GM23338 (cell line): Measurements from ENCODE around the gene ALG1L2. TPM values are rescaled to one million over a fixed set of nuclear protein-coding genes. Genes with fewer than 3 reads are reported as not detected.
"Not testable (repeated sequence)": the region's sequence is repeated elsewhere in the genome, so short reads cannot be mapped to it uniquely, and the experiment has no call there.

Source experiments
- ATAC-seq: fragments of 200-7000 bp; cut with Tn5 transposase; 3 replicates; pipeline ENCODE4 v1.9.1; 2020
- DNase-seq: peaks from one replicate; pipeline ENCODE4 v3.0.0-alpha.2; 2015; ENCODE audit warnings: low spot score
- H2AFZ ChIP-seq: fragments of 200-600 bp; sonication (generic); 2 replicates; pipeline ENCODE4 v1.8.0; 2016; ENCODE audit warnings: antibody characterized with exemption, mild to moderate bottlenecking, moderate library complexity
- H3F3A ChIP-seq: fragments of 200-600 bp; sonication (generic); replicated peaks from 2 replicates; pipeline ENCODE4 v1.8.0; 2017; ENCODE audit warnings: antibody characterized with exemption, mixed run types, low read depth
- H3K27ac ChIP-seq: fragments of 200-600 bp; sonication (generic); 2 replicates; pipeline ENCODE4 v1.6.1; 2016; ENCODE audit warnings: low read depth
- H3K27me3 ChIP-seq: fragments of 200-600 bp; sonication (generic); 2 replicates; pipeline ENCODE4 v1.8.0; 2016; ENCODE audit warnings: mild to moderate bottlenecking, mixed run types, moderate library complexity; ENCODE audit not compliant: insufficient read depth
- H3K36me3 ChIP-seq: fragments of 200-600 bp; sonication (generic); 2 replicates; pipeline ENCODE4 v1.8.0; 2016; ENCODE audit warnings: mild to moderate bottlenecking; ENCODE audit not compliant: insufficient read depth
- H3K4me1 ChIP-seq: fragments of 200-600 bp; sonication (generic); 2 replicates; pipeline ENCODE4 v1.8.0; 2016; ENCODE audit warnings: mild to moderate bottlenecking, moderate library complexity; ENCODE audit not compliant: insufficient read depth
- H3K4me2 ChIP-seq: fragments of 200-600 bp; sonication (generic); 2 replicates; pipeline ENCODE4 v1.7.1; 2017; ENCODE audit warnings: mixed run types
- H3K4me3 ChIP-seq: fragments of 200-600 bp; sonication (generic); 2 replicates; pipeline ENCODE4 v1.6.1; 2016; ENCODE audit warnings: mixed run types
- H3K79me2 ChIP-seq: fragments of 200-600 bp; sonication (generic); replicated peaks from 2 replicates; pipeline ENCODE4 v1.8.0; 2017; ENCODE audit warnings: mild to moderate bottlenecking; ENCODE audit not compliant: insufficient read depth
- H3K9me2 ChIP-seq: fragments of 200-600 bp; sonication (generic); 2 replicates; pipeline ENCODE4 v1.8.0; 2017; ENCODE audit not compliant: insufficient read depth
- H4K20me1 ChIP-seq: fragments of 200-600 bp; sonication (generic); replicated peaks from 2 replicates; pipeline ENCODE4 v1.8.0; 2017; ENCODE audit warnings: mild to moderate bottlenecking; ENCODE audit not compliant: insufficient read depth
- H3K27ac Mint-ChIP-seq: 2 replicates; pipeline ENCODE4 v1.8.0; 2020; ENCODE audit warnings: inconsistent platforms, mild to moderate bottlenecking, moderate library complexity, mixed read lengths
- H3K27me3 Mint-ChIP-seq: 3 replicates; pipeline ENCODE4 v1.8.0; 2022; ENCODE audit warnings: low read depth, mild to moderate bottlenecking, moderate library complexity, mixed read lengths, inconsistent platforms; ENCODE audit not compliant: insufficient read depth, poor library complexity
- H3K36me3 Mint-ChIP-seq: 3 replicates; pipeline ENCODE4 v1.8.0; 2021; ENCODE audit warnings: low read depth, mild to moderate bottlenecking, inconsistent platforms, moderate library complexity, mixed read lengths
- H3K4me1 Mint-ChIP-seq: 3 replicates; pipeline ENCODE4 v1.8.0; 2020; ENCODE audit warnings: mild to moderate bottlenecking, inconsistent platforms, mixed read lengths
- H3K4me3 Mint-ChIP-seq: 3 replicates; pipeline ENCODE4 v1.8.0; 2021; ENCODE audit warnings: moderate library complexity, mild to moderate bottlenecking, inconsistent platforms, mixed read lengths
- H3K9me3 Mint-ChIP-seq: 3 replicates; pipeline ENCODE4 v1.8.0; 2020; ENCODE audit warnings: moderate library complexity, mild to moderate bottlenecking, inconsistent platforms, mixed read lengths
- ETS1 ChIP-seq: IDR thresholded peaks from 2 replicates; pipeline ENCODE4 v1.6.1; 2016; ENCODE audit warnings: antibody characterized with exemption
- EZH2 ChIP-seq: fragments of 200-600 bp; sonication (generic); IDR thresholded peaks from one replicate; pipeline ENCODE4 v1.8.0; 2017; ENCODE audit warnings: antibody characterized with exemption, mild to moderate bottlenecking, low read depth; ENCODE audit not compliant: unreplicated experiment
- EZH2phosphoT487 ChIP-seq: fragments of 200-600 bp; sonication (generic); IDR thresholded peaks from one replicate; pipeline ENCODE4 v1.8.1; 2018; ENCODE audit warnings: antibody characterized with exemption; ENCODE audit not compliant: unreplicated experiment
- JUNB ChIP-seq: IDR thresholded peaks from one replicate; pipeline ENCODE4 v1.6.1; 2016; ENCODE audit warnings: antibody characterized with exemption; ENCODE audit not compliant: unreplicated experiment
- POLR2AphosphoS5 ChIP-seq: IDR thresholded peaks from 2 replicates; pipeline ENCODE4 v1.6.1; 2016; ENCODE audit warnings: antibody characterized with exemption, low read depth
- STAT1 ChIP-seq: IDR thresholded peaks from one replicate; pipeline ENCODE4 v1.6.1; 2016; ENCODE audit warnings: antibody characterized with exemption; ENCODE audit not compliant: unreplicated experiment
- ZNF331 ChIP-seq: fragments of 250-450 bp; sonication (Bioruptor Pico); IDR thresholded peaks from 2 replicates; pipeline ENCODE4 v1.5.0; 2020; ENCODE audit warnings: low read depth, mild to moderate bottlenecking, moderate library complexity
- polyA plus RNA-seq: library from polyadenylated mRNA; unstranded; fragments of >200 nt; fragmentation: Nextera tagmentation; extraction: Ambion mirVana; gene quantifications from 2 replicates; pipeline ENCODE4 v1.2.1, GENCODE V29; 2016
- total RNA-seq: library from RNA; depleted of rRNA; stranded (reverse); fragments of >200 nt; shearing (Covaris generic); gene quantifications from 2 replicates; pipeline ENCODE4 v1.2.3, GENCODE V29; 2014
- TF ChIP-seq, protein P1 (sequence below): fragments of 250-450 bp; sonication (Bioruptor Pico); IDR thresholded peaks from 2 replicates; pipeline ENCODE4 v1.5.0; 2020; ENCODE audit warnings: mild to moderate bottlenecking, moderate library complexity

ALG1L2 gene
- total and polyA plus RNA-seq, 2 experiments from 2014 or later: 0.87 TPM; not detected in 1

DNA sequence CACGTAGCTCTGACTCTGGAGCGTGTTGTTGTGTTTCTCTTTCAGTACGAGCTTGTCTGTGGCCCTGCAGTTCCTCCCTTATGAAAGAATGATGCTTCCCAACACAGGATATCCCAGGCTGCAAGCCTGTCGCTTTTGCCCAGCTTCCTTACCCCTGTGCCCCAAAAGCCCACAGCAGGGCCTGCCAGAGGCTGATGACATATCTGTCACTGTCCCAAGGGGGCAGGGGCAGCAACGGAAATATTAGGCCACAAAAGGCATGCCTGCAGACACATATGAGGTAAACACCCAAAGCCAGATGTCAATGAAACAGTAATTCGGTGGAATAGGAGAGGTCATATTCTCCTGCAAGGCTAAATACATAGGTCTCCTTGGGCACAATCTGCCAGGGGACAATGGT is 38.0 kb upstream of the ALG1L2 start:
- DNase-seq, H3K9me3 Mint-ChIP-seq, H3K27ac ChIP-seq: not testable (repeated sequence)

GRCh38 chr3:130044370-130044769 is 37.3 kb upstream of the ALG1L2 start:
- Histone ChIP-seq H3K27me3 (no peaks in the 10 kb centered on the region), H4K20me1 (no peaks in the 10 kb centered on the region), H3K4me2 (no peak overlapping the region), H3F3A (no peaks in the 10 kb centered on the region), H3K79me2 (no peaks in the 10 kb centered on the region), H2AFZ (no peak overlapping the region), H3K4me1 (no peaks in the 10 kb centered on the region), H3K27ac (no peak overlapping the region), H3K36me3 (no peaks in the 10 kb centered on the region), H3K4me3 (no peak overlapping the region), H3K9me2 (no peaks in the 10 kb centered on the region)
- DNase-seq (no peak), ATAC-seq (no peak)
- Mint-ChIP-seq H3K27me3 (peaks cover 5% of the 10 kb centered on the region), H3K4me1 (no peaks in the 10 kb centered on the region), H3K4me3 (no peak overlapping the region), H3K9me3 (peaks cover 4% of the 10 kb centered on the region), H3K27ac (no peak overlapping the region), H3K36me3 (no peaks in the 10 kb centered on the region)
- TF ChIP-seq EZH2phosphoT487 (no peak), JUNB (no peak), POLR2AphosphoS5 (no peak), EZH2 (no peak), STAT1 (no peak), ETS1 (no peak)

More for the DNA sequence above, 38.0 kb upstream of the ALG1L2 start:
- not testable (repeated sequence) for H3K36me3 ChIP-seq, H3K4me1 ChIP-seq, H2AFZ ChIP-seq, H3K36me3 Mint-ChIP-seq, H3K27ac Mint-ChIP-seq, H3K4me1 Mint-ChIP-seq, H4K20me1 ChIP-seq, H3K9me2 ChIP-seq, H3K4me3 ChIP-seq, H3K27me3 Mint-ChIP-seq, H3K27me3 ChIP-seq, H3K4me3 Mint-ChIP-seq, H3K4me2 ChIP-seq, H3F3A ChIP-seq, ATAC-seq, H3K79me2 ChIP-seq

GRCh38 chr3:130048726-130049125 is 32.9 kb upstream of the ALG1L2 start:
- Histone ChIP-seq H3K4me2 (no peak overlapping the region), H3K9me2 (no peaks in the 10 kb centered on the region), H3K4me3 (no peak overlapping the region), H3K36me3 (no peaks in the 10 kb centered on the region), H3F3A (no peaks in the 10 kb centered on the region), H3K4me1 (no peaks in the 10 kb centered on the region), H3K27ac (no peak overlapping the region), H2AFZ (no peak overlapping the region), H3K27me3 (no peaks in the 10 kb centered on the region), H4K20me1 (no peaks in the 10 kb centered on the region), H3K79me2 (no peaks in the 10 kb centered on the region)
- H3K36me3 Mint-ChIP-seq: no peaks in the 10 kb centered on the region
- ATAC-seq: no peak
- H3K4me1 Mint-ChIP-seq: no peaks in the 10 kb centered on the region
- H3K27me3 Mint-ChIP-seq: peaks cover 6% of the 10 kb centered on the region
- H3K4me3 Mint-ChIP-seq: no peak overlapping the region
- H3K9me3 Mint-ChIP-seq: peaks cover 4% of the 10 kb centered on the region; the same call in 2 of the 3 replicates
- no peak overlapping the region for H3K27ac Mint-ChIP-seq
- DNase-seq: no peak
- TF ChIP-seq EZH2phosphoT487: no peak
- no peak for TF ChIP-seq ZNF331 (CRISPR knock-in tag)
- no peak for TF ChIP-seq ETS1
- TF ChIP-seq, protein P1, sequence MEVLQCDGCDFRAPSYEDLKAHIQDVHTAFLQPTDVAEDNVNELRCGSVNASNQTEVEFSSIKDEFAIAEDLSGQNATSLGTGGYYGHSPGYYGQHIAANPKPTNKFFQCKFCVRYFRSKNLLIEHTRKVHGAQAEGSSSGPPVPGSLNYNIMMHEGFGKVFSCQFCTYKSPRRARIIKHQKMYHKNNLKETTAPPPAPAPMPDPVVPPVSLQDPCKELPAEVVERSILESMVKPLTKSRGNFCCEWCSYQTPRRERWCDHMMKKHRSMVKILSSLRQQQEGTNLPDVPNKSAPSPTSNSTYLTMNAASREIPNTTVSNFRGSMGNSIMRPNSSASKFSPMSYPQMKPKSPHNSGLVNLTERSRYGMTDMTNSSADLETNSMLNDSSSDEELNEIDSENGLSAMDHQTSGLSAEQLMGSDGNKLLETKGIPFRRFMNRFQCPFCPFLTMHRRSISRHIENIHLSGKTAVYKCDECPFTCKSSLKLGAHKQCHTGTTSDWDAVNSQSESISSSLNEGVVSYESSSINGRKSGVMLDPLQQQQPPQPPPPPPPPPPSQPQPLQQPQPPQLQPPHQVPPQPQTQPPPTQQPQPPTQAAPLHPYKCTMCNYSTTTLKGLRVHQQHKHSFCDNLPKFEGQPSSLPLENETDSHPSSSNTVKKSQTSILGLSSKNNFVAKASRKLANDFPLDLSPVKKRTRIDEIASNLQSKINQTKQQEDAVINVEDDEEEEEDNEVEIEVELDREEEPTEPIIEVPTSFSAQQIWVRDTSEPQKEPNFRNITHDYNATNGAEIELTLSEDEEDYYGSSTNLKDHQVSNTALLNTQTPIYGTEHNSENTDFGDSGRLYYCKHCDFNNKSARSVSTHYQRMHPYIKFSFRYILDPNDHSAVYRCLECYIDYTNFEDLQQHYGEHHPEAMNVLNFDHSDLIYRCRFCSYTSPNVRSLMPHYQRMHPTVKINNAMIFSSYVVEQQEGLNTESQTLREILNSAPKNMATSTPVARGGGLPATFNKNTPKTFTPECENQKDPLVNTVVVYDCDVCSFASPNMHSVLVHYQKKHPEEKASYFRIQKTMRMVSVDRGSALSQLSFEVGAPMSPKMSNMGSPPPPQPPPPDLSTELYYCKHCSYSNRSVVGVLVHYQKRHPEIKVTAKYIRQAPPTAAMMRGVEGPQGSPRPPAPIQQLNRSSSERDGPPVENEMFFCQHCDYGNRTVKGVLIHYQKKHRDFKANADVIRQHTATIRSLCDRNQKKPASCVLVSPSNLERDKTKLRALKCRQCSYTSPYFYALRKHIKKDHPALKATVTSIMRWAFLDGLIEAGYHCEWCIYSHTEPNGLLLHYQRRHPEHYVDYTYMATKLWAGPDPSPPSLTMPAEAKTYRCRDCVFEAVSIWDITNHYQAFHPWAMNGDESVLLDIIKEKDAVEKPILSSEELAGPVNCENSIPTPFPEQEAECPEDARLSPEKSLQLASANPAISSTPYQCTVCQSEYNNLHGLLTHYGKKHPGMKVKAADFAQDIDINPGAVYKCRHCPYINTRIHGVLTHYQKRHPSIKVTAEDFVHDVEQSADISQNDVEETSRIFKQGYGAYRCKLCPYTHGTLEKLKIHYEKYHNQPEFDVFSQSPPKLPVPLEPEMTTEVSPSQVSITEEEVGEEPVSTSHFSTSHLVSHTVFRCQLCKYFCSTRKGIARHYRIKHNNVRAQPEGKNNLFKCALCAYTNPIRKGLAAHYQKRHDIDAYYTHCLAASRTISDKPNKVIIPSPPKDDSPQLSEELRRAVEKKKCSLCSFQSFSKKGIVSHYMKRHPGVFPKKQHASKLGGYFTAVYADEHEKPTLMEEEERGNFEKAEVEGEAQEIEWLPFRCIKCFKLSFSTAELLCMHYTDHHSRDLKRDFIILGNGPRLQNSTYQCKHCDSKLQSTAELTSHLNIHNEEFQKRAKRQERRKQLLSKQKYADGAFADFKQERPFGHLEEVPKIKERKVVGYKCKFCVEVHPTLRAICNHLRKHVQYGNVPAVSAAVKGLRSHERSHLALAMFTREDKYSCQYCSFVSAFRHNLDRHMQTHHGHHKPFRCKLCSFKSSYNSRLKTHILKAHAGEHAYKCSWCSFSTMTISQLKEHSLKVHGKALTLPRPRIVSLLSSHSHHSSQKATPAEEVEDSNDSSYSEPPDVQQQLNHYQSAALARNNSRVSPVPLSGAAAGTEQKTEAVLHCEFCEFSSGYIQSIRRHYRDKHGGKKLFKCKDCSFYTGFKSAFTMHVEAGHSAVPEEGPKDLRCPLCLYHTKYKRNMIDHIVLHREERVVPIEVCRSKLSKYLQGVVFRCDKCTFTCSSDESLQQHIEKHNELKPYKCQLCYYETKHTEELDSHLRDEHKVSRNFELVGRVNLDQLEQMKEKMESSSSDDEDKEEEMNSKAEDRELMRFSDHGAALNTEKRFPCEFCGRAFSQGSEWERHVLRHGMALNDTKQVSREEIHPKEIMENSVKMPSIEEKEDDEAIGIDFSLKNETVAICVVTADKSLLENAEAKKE (CRISPR knock-in tag): no peak
- TF ChIP-seq STAT1: no peak
